IMR-90 (cell line): ENCODE results near the gene C5orf63. TPM values are rescaled to one million over a fixed set of nuclear protein-coding genes. Genes with fewer than 3 reads are reported as not detected.

Experiments used
- ATAC-seq: fragments of 200-7000 bp; cut with Tn5 transposase; 2 replicates; pipeline ENCODE4 v1.9.1; 2020; ENCODE audit warnings: low read depth, mild to moderate bottlenecking, moderate library complexity
- BruUV-seq: library from RNA; stranded (reverse); fragments of 400-500 nt; replicated peaks from 2 replicates; lab custom pipeline; 2021; lab: Mats Ljungman, UMichigan
- CTCF ChIA-PET: fragments of 300-600 bp; formaldehyde crosslinking; extraction: SDS; loops from one replicate; lab custom pipeline; 2021; ENCODE audit warnings: antibody characterized with exemption; lab: Yijun Ruan, JAX
- POLR2A ChIA-PET: fragments of 300-600 bp; sonication (Branson Sonifier 250); formaldehyde crosslinking; loops from one replicate; lab custom pipeline; 2022; ENCODE audit warnings: antibody characterized with exemption; ENCODE audit not compliant: unreplicated experiment; lab: Charles Lee
- DNase-seq: peaks from one replicate; pipeline ENCODE4 v3.0.0; 2013
- H2AFZ ChIP-seq: replicated peaks from 2 replicates; pipeline ENCODE3; 2013; ENCODE audit warnings: low read length, mild to moderate bottlenecking; ENCODE audit not compliant: poor library complexity
- H2AK5ac ChIP-seq: 2 replicates; pipeline ENCODE4 v1.6.1; 2013; ENCODE audit warnings: low read depth, low read length, inconsistent platforms
- H2AK9ac ChIP-seq: replicated peaks from 2 replicates; pipeline ENCODE3; 2013; ENCODE audit warnings: mild to moderate bottlenecking, low read depth, low read length, moderate library complexity; ENCODE audit not compliant: poor library complexity
- H2BK120ac ChIP-seq: 2 replicates; pipeline ENCODE4 v1.6.1; 2013; ENCODE audit warnings: low read depth, low read length, inconsistent platforms
- H2BK15ac ChIP-seq: 3 replicates; pipeline ENCODE4 v1.6.1; 2013; ENCODE audit warnings: low read depth, low read length, inconsistent platforms
- H2BK20ac ChIP-seq: 2 replicates; pipeline ENCODE4 v1.6.1; 2013; ENCODE audit warnings: low read depth, mild to moderate bottlenecking, inconsistent platforms, low read length, moderate library complexity
- H2BK5ac ChIP-seq: 2 replicates; pipeline ENCODE4 v1.6.1; 2013; ENCODE audit warnings: mild to moderate bottlenecking, low read depth, low read length, inconsistent platforms; ENCODE audit not compliant: poor library complexity, severe bottlenecking
- H3K14ac ChIP-seq: replicated peaks from 2 replicates; pipeline ENCODE4 v1.6.1; 2013; ENCODE audit warnings: low read depth, low read length, inconsistent platforms
- H3K18ac ChIP-seq: 2 replicates; pipeline ENCODE4 v1.6.1; 2013; ENCODE audit warnings: low read depth, low read length, control low read depth
- H3K23ac ChIP-seq: 2 replicates; pipeline ENCODE4 v1.6.1; 2013; ENCODE audit warnings: low read depth, low read length, inconsistent platforms
- H3K27ac ChIP-seq: 2 replicates; pipeline ENCODE4 v1.5.1; 2013; ENCODE audit warnings: mild to moderate bottlenecking, control low read depth, low read length; ENCODE audit not compliant: insufficient read depth
- H3K27me3 ChIP-seq: 2 replicates; pipeline ENCODE4 v1.6.1; 2013; ENCODE audit warnings: low read length; ENCODE audit not compliant: control insufficient read depth, insufficient read depth
- H3K36me3 ChIP-seq: 2 replicates; pipeline ENCODE4 v1.6.1; 2013; ENCODE audit warnings: low read length, mixed read lengths; ENCODE audit not compliant: control insufficient read depth, insufficient read depth
- H3K4ac ChIP-seq: 2 replicates; pipeline ENCODE4 v1.6.1; 2013; ENCODE audit warnings: low read depth, low read length, inconsistent platforms
- H3K4me1 ChIP-seq: 2 replicates; pipeline ENCODE4 v1.6.1; 2013; ENCODE audit warnings: low read length, mixed read lengths; ENCODE audit not compliant: control insufficient read depth, insufficient read depth
- H3K4me2 ChIP-seq: 2 replicates; pipeline ENCODE4 v1.6.1; 2013; ENCODE audit warnings: low read depth, mild to moderate bottlenecking, control low read depth, low read length, moderate library complexity
- H3K4me3 ChIP-seq: 2 replicates; pipeline ENCODE4 v1.5.1; 2013; ENCODE audit warnings: low read depth, mild to moderate bottlenecking, control low read depth, low read length, moderate library complexity; ENCODE audit not compliant: insufficient read depth
- H3K56ac ChIP-seq: 2 replicates; pipeline ENCODE4 v1.6.1; 2013; ENCODE audit warnings: low read length, inconsistent platforms; ENCODE audit not compliant: insufficient read depth; ENCODE audit errors: extremely low read depth
- H3K79me1 ChIP-seq, 2 experiments: 2 replicates each; pipeline ENCODE4 v1.6.1; 2013; ENCODE audit warnings: low read length in 2 of 2, inconsistent platforms in 1 of 2, low read depth in 1 of 2
- H3K9ac ChIP-seq: 2 replicates; pipeline ENCODE4 v1.6.1; 2013; ENCODE audit warnings: low read depth, low read length, control low read depth
- H3K9me1 ChIP-seq: 2 replicates; pipeline ENCODE4 v1.6.1; 2013; ENCODE audit warnings: low read length, inconsistent platforms; ENCODE audit not compliant: insufficient read depth
- H3K9me3 ChIP-seq: 2 replicates; pipeline ENCODE4 v1.6.1; 2013; ENCODE audit warnings: low read length; ENCODE audit not compliant: control insufficient read depth, insufficient read depth
- H4K20me1 ChIP-seq: 2 replicates; pipeline ENCODE4 v1.6.1; 2013; ENCODE audit warnings: low read length, inconsistent platforms; ENCODE audit not compliant: insufficient read depth
- H4K5ac ChIP-seq: 2 replicates; pipeline ENCODE4 v1.6.1; 2013; ENCODE audit warnings: mild to moderate bottlenecking, low read depth, low read length, control low read depth
- H4K8ac ChIP-seq, 2 experiments: 2 replicates each; pipeline ENCODE4 v1.6.1; 2013; ENCODE audit warnings: low read depth in 2 of 2, low read length in 2 of 2, control low read depth in 1 of 2, inconsistent platforms in 1 of 2
- H4K91ac ChIP-seq: 2 replicates; pipeline ENCODE4 v1.6.1; 2013; ENCODE audit warnings: low read depth, low read length, inconsistent platforms; ENCODE audit not compliant: insufficient read depth
- CEBPB ChIP-seq: IDR thresholded peaks from 2 replicates; pipeline ENCODE4 v1.6.1; 2012; ENCODE audit warnings: low read depth, low read length, improper control_type of control experiment
- CHD1 ChIP-seq: IDR thresholded peaks from 2 replicates; pipeline ENCODE4 v1.6.1; 2012; ENCODE audit warnings: low read depth, low read length, improper control_type of control experiment
- FOS ChIP-seq: fragments of 150-350 bp; IDR thresholded peaks from 2 replicates; pipeline ENCODE4 v1.6.1; 2016; ENCODE audit warnings: low read depth, low read length
- MAFK ChIP-seq: IDR thresholded peaks from 2 replicates; pipeline ENCODE4 v1.6.1; 2012; ENCODE audit warnings: low read depth, low read length, improper control_type of control experiment
- MAZ ChIP-seq: IDR thresholded peaks from 2 replicates; pipeline ENCODE4 v1.6.1; 2012; ENCODE audit warnings: low read depth, mild to moderate bottlenecking, low read length, improper control_type of control experiment, moderate library complexity, borderline replicate concordance
- NFE2L2 ChIP-seq: fragments of 150-350 bp; IDR thresholded peaks from 2 replicates; pipeline ENCODE4 v1.6.1; 2016; ENCODE audit warnings: low read depth, mild to moderate bottlenecking, low read length
- POLR2A ChIP-seq: IDR thresholded peaks from 2 replicates; pipeline ENCODE4 v1.6.1; 2012; ENCODE audit warnings: mild to moderate bottlenecking, low read depth, low read length
- RAD21 ChIP-seq: IDR thresholded peaks from 2 replicates; pipeline ENCODE4 v1.6.1; 2012; ENCODE audit warnings: low read length, improper control_type of control experiment
- RCOR1 ChIP-seq: IDR thresholded peaks from 2 replicates; pipeline ENCODE4 v1.6.1; 2012; ENCODE audit warnings: mild to moderate bottlenecking, low read length, improper control_type of control experiment; ENCODE audit not compliant: insufficient replicate concordance
- RFX5 ChIP-seq: IDR thresholded peaks from 2 replicates; pipeline ENCODE4 v1.8.0; 2012; ENCODE audit warnings: low read depth, mild to moderate bottlenecking, low read length, moderate library complexity
- SMC3 ChIP-seq: fragments of 150-350 bp; IDR thresholded peaks from 2 replicates; pipeline ENCODE4 v1.6.1; 2016; ENCODE audit warnings: low read depth, mild to moderate bottlenecking, antibody characterized with exemption, low read length, moderate library complexity
- WGBS, 2 experiments: methylation state at CpG; one replicate each; pipeline versions ENCODE4 v1.1.5 to v1.1.7; 2013; ENCODE audit warnings: missing lambda C conversion rate in 2 of 2; ENCODE audit not compliant: insufficient read length in 1 of 2; ENCODE audit errors: extremely low coverage in 2 of 2; 5-methylcytosine and 5-hydroxymethylcytosine counted together
- dilution Hi-C: fragments of 300-500 bp; cut with HindIII; formaldehyde crosslinking; loops from one replicate; pipeline ENCODE4 v1.14.3; 2018; ENCODE audit warnings: low sequenced_read_pairs; ENCODE audit not compliant: unreplicated experiment
- in situ Hi-C: fragments of 300-500 bp; cut with MboI; formaldehyde crosslinking; loops from 3 replicates; pipeline ENCODE4 v1.14.3; 2019; ENCODE audit warnings: low sequenced_read_pairs, inconsistent platforms, mixed read lengths
- intact Hi-C: fragments of 100-400 bp; cut with micrococcal nuclease; formaldehyde crosslinking; loops from 2 replicates; pipeline ENCODE4 v1.10.0; 2022
- polyA plus RNA-seq, 3 experiments: library from polyadenylated mRNA; depleted of rRNA; stranded (reverse); fragments of >200 nt; gene quantifications; 2 replicates each; pipeline ENCODE4 v1.2.3, GENCODE V29; 2012; ENCODE audit warnings: low replicate concordance in 1 of 3
- total RNA-seq: library from RNA; depleted of rRNA; stranded (reverse); fragments of >200 nt; gene quantifications from 2 replicates; pipeline ENCODE4 v1.2.3, GENCODE V29; 2012
- TF ChIP-seq, protein P1 (sequence below): fragments of 150-350 bp; IDR thresholded peaks from 2 replicates; pipeline ENCODE4 v1.6.1; 2016; ENCODE audit warnings: low read depth, mild to moderate bottlenecking, low read length, moderate library complexity, borderline replicate concordance
- TF ChIP-seq, protein P2 (sequence below): conservative IDR thresholded peaks from 2 replicates; pipeline ENCODE4 v1.5.1; 2012; ENCODE audit warnings: mild to moderate bottlenecking, low read depth, low read length, improper control_type of control experiment
- TF ChIP-seq, protein P3 (sequence below): fragments of 150-350 bp; IDR thresholded peaks from 2 replicates; pipeline ENCODE4 v1.6.1; 2017; ENCODE audit warnings: mild to moderate bottlenecking, antibody characterized with exemption, low read length, low read depth

Gene C5orf63
- total and polyA plus RNA-seq, 2 of the 4 experiments (the other 2 are of a cell fraction): 0.72 to 1.1 TPM

DNA sequence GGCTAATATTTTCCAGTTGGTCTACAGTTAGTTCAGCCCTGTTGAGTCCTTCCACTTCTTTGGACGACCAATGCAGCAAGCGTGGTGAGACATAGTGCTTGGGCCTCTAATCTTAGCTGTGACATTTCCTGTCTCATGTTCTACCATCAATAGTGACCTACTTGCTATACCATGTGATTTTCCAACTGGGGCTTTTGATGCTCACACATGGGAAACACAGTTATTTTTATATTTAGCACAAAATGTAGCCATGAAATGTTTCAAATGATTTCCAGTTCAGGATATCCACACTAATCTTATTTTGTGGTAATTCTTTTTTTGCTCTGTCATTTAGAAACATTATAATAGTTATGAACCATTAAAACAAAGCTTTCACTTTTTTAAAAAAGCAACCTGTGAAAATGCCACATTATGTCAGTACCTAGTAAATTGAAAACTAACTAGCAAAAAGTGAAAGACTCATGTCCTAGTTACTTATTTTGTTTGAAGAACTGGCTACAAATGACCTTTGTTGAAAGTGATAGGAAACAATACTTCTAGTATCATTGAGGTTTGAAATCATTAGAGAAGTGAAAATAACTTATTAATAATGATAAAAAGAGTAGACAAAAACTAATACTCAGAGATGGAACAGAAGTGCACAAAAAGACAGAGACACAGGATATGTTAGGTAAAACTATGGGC, 61.2 kb downstream of the C5orf63 start:
- intact Hi-C loops (loop anchor here (1.0 to 2.0 kb wide), 2 partner anchors 15 to 18 kb away; partner anchors contain the start of gene MARCHF3), dilution Hi-C loops (no loop called here), in situ Hi-C loops (no loop called here)
- Histone ChIP-seq H3K4ac (peak overlapping the region; percentile 75), H3K4me3 (no peak overlapping the region), H2BK15ac (peak overlapping the region; percentile 69; the same call in 1 of the 3 replicates), H4K91ac (peak overlapping the region; percentile 44; the same call in 1 of the 2 replicates), H3K9ac (no peak overlapping the region), H3K14ac (peak overlapping the region; percentile 68; the same call in 1 of the 2 replicates), H3K23ac (peak overlapping the region; percentile 94; the same call in 1 of the 2 replicates), H4K5ac (no peak overlapping the region), H3K27ac (no peak overlapping the region), H3K9me3 (no peaks in the 10 kb centered on the region), H3K27me3 (no peaks in the 10 kb centered on the region), H2AFZ (no peak overlapping the region), H4K20me1 (no peaks in the 10 kb centered on the region), H2AK9ac (no peak overlapping the region), H3K79me1 (peaks cover 10 to 38% of the 10 kb centered on the region in 2 experiments; a peak in 3 of 4 replicates), H3K56ac (no peak overlapping the region), H2BK120ac (peak overlapping the region; percentile 52), H3K4me1 (peaks cover 4% of the 10 kb centered on the region; the same call in 1 of the 2 replicates), H3K4me2 (no peak overlapping the region), H2AK5ac (peak overlapping the region; percentile 74; the same call in 1 of the 2 replicates), H2BK5ac (peak overlapping the region; percentile 21), H3K36me3 (no peaks in the 10 kb centered on the region), H3K9me1 (peaks cover 5% of the 10 kb centered on the region; the same call in 1 of the 2 replicates), H2BK20ac (peak overlapping the region; percentile 77), H4K8ac (peak overlapping the region in 1 of 2 experiments; percentile 86; a peak in 2 of 4 replicates), H3K18ac (peak overlapping the region; percentile 57; the same call in 1 of the 2 replicates)
- BruUV-seq: no TSS peak
- ATAC-seq (no peak), DNase-seq (peak; percentile 20)
- CTCF ChIA-PET: interaction anchor here (1.0 to 1.5 kb wide), 2 partner anchors 17 to 99 kb away, joined by 3 read pairs; no protein-coding TSS in a partner anchor
- POLR2A ChIA-PET: no interaction called here
- no CpG with 5 or more reads among the region's 2 CpGs for WGBS, 2 experiments
- TF ChIP-seq, protein P1, sequence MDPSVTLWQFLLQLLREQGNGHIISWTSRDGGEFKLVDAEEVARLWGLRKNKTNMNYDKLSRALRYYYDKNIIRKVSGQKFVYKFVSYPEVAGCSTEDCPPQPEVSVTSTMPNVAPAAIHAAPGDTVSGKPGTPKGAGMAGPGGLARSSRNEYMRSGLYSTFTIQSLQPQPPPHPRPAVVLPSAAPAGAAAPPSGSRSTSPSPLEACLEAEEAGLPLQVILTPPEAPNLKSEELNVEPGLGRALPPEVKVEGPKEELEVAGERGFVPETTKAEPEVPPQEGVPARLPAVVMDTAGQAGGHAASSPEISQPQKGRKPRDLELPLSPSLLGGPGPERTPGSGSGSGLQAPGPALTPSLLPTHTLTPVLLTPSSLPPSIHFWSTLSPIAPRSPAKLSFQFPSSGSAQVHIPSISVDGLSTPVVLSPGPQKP: no peak
- TF ChIP-seq MAFK (no peak), SMC3 (no peak), RFX5 (no peak), FOS (no peak), CEBPB (no peak), MAZ (no peak), CHD1 (no peak), RAD21 (no peak), NFE2L2 (no peak), POLR2A (no peak), RCOR1 (no peak)
- TF ChIP-seq, protein P2, sequence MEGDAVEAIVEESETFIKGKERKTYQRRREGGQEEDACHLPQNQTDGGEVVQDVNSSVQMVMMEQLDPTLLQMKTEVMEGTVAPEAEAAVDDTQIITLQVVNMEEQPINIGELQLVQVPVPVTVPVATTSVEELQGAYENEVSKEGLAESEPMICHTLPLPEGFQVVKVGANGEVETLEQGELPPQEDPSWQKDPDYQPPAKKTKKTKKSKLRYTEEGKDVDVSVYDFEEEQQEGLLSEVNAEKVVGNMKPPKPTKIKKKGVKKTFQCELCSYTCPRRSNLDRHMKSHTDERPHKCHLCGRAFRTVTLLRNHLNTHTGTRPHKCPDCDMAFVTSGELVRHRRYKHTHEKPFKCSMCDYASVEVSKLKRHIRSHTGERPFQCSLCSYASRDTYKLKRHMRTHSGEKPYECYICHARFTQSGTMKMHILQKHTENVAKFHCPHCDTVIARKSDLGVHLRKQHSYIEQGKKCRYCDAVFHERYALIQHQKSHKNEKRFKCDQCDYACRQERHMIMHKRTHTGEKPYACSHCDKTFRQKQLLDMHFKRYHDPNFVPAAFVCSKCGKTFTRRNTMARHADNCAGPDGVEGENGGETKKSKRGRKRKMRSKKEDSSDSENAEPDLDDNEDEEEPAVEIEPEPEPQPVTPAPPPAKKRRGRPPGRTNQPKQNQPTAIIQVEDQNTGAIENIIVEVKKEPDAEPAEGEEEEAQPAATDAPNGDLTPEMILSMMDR: no peak
- TF ChIP-seq, protein P3, sequence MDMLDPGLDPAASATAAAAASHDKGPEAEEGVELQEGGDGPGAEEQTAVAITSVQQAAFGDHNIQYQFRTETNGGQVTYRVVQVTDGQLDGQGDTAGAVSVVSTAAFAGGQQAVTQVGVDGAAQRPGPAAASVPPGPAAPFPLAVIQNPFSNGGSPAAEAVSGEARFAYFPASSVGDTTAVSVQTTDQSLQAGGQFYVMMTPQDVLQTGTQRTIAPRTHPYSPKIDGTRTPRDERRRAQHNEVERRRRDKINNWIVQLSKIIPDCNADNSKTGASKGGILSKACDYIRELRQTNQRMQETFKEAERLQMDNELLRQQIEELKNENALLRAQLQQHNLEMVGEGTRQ: no peak
